BE2C (cell line): ENCODE results near the gene ANKS3.
"Not testable (repeated sequence)": the region's sequence is repeated elsewhere in the genome, so short reads cannot be mapped to it uniquely, and the experiment has no call there.

Experiments used
- DNase-seq: peaks from one replicate; pipeline ENCODE4 v3.0.0-alpha.2; 2020
- H3K27me3 ChIP-seq: fragments of 250-450 bp; sonication (Bioruptor Pico); 2 replicates; pipeline ENCODE4 v1.5.1; 2020; ENCODE audit warnings: mild to moderate bottlenecking
- H3K36me3 ChIP-seq: fragments of 250-450 bp; sonication (Bioruptor Pico); 2 replicates; pipeline ENCODE4 v1.5.1; 2020; ENCODE audit warnings: mild to moderate bottlenecking
- H3K4me1 ChIP-seq: fragments of 250-450 bp; sonication (Bioruptor Pico); 2 replicates; pipeline ENCODE4 v1.5.1; 2020
- H3K4me3 ChIP-seq: 2 replicates; pipeline ENCODE4 v1.5.1; 2011; ENCODE audit warnings: low read depth, low read length
- H3K9me3 ChIP-seq: fragments of 250-450 bp; sonication (Bioruptor Pico); 2 replicates; pipeline ENCODE4 v1.5.1; 2020
- TF ChIP-seq, protein P1 (sequence below): IDR thresholded peaks from 2 replicates; pipeline ENCODE4 v1.5.1; 2012; ENCODE audit warnings: mild to moderate bottlenecking, low read depth, low read length

The ANKS3 gene

DNA sequence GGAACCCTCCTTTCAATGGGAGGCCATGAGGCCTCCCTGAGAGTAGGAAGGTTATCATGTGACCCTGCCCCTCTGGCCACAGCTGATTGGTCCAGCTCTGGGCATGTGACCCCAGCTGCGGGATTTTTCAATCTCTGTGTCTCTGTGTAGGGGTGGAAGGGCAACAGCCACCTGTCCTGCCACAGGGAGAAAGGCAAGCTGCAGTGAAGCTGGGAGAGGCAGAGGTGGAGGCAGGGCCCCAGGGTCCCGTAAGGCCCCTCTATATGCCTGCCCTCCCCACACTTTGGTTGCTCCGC, 11.2 kb upstream of the ANKS3 start:
- Histone ChIP-seq H3K36me3 (no peaks in the 10 kb centered on the region), H3K27me3 (no peaks in the 10 kb centered on the region)
- no peak for DNase-seq

DNA sequence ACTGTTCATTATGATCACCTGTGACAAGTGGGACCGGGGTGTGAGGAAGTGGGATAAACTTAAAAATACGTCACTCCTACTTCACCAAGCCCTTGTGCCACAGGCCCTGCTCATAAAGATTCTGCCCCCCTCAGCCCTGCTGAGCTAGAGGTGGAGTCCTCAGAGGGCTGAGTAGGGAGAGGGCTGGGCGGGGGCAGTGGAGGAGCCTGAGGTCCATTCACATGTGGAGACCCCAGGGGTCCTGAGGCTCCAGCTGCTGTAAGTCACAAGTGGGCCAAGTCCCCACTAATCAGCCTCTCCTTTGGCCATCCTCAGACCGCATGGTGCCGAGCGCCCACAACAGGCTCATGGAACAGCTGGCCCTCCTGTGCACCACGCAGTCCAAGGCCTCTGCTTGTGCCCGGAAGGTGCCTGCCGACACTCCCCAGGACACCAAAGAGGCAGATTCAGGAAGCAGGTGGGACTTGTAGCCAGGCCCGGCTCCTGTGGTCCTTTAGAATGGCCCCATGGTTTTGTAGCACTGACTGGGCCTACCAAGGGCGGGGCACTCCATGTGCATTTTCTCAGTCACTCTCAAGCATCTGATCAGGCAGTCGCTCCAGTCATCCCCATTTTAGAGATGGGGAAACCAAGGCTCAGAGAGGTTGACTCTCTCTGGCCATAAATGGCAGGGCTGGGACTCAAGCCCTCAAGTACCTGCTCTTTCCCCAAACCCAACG, 10.6 kb upstream of the ANKS3 start:
- TF ChIP-seq, protein P1, sequence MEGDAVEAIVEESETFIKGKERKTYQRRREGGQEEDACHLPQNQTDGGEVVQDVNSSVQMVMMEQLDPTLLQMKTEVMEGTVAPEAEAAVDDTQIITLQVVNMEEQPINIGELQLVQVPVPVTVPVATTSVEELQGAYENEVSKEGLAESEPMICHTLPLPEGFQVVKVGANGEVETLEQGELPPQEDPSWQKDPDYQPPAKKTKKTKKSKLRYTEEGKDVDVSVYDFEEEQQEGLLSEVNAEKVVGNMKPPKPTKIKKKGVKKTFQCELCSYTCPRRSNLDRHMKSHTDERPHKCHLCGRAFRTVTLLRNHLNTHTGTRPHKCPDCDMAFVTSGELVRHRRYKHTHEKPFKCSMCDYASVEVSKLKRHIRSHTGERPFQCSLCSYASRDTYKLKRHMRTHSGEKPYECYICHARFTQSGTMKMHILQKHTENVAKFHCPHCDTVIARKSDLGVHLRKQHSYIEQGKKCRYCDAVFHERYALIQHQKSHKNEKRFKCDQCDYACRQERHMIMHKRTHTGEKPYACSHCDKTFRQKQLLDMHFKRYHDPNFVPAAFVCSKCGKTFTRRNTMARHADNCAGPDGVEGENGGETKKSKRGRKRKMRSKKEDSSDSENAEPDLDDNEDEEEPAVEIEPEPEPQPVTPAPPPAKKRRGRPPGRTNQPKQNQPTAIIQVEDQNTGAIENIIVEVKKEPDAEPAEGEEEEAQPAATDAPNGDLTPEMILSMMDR: no peak
- Histone ChIP-seq H3K36me3 (no peaks in the 10 kb centered on the region), H3K27me3 (no peaks in the 10 kb centered on the region), H3K4me1 (no peaks in the 10 kb centered on the region; the same call in 1 of the 2 replicates), H3K4me3 (no peak overlapping the region), H3K9me3 (no peaks in the 10 kb centered on the region)
- no peak for DNase-seq

More for the DNA sequence above, 11.2 kb upstream of the ANKS3 start:
- Histone ChIP-seq H3K4me1 (no peaks in the 10 kb centered on the region; the same call in 1 of the 2 replicates), H3K9me3 (no peaks in the 10 kb centered on the region), H3K4me3 (no peak overlapping the region)
- TF ChIP-seq, protein P1: no peak

DNA sequence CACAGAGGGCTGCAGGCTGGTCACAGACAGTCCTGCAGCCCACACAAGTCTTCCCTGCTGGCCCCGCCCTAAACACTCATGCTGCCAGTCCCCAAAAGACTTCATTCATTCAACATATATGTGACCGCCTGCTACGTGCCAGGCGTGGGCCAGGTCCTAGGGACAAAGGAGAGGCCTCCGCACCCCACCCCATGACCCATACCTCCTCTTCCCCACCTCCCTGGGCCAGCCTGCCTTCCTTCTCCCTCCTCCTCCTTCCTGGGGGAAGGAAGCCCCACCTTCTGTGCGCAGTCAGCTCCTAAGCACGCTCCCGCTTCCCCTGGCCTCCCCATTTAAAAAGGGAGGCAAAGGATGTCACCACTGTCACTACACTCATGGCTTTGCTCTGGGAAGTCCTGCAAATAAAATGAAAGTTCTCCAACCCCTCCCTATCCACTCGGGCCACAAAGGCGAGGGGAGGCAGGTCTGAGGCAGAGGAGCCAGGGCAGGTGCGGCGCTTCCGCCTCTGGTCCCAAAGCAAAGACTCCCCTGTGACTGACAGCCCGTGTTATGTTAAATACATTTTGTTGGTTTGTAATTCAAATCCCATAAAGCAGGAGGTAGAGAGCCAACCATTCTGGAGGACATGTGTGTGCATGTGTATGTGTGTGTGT, 9.3 kb upstream of the ANKS3 start:
- Histone ChIP-seq H3K27me3 (no peaks in the 10 kb centered on the region), H3K9me3 (no peaks in the 10 kb centered on the region), H3K36me3 (no peaks in the 10 kb centered on the region), H3K4me3 (no peak overlapping the region), H3K4me1 (no peaks in the 10 kb centered on the region; the same call in 1 of the 2 replicates)
- TF ChIP-seq, protein P1: no peak
- DNase-seq: no peak

DNA sequence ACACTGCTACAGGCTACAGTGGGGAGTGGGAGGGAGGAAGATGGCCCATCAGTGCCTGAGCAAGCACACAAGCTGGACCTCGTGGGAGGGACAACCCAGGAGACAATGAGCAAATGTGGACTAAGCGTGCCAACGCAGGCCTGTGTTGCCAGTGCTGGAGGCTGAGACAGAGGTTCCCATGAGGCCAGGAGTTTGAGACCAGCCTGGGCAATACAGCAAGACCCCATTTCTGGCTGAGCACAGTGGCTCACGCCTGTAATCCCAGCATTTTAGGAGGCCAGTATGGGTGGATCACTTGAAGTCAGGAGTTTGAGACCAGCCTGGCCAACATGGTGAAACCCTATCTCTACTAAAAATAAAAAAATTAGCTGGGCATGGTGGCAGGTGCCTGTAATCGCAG, 4.3 kb upstream of the ANKS3 start:
- H3K27me3 ChIP-seq: not testable (repeated sequence)

DNA sequence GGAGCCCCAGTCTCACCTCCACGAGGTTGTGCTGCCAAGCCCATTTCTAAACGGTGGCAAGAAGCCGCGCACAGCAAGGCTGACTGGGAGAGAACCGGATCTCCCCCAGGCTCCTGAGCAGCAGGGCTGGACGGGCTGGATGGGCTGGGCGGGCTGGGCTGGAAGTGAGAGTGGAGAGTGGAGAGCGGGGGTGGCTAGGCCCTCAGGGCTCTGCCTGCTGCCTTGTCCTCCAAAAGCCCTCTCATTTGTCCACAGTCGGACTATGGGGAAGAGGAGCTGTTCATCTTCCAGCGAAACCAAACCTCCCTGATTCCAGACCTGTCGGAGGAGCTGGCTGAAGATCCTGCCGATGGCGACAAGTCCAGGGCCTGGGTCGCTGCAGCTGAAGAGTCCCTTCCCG, 3.5 kb upstream of the ANKS3 start:
- H3K27me3 ChIP-seq: no peaks in the 10 kb centered on the region
- no peaks in the 10 kb centered on the region for H3K4me1 ChIP-seq
- H3K36me3 ChIP-seq: no peaks in the 10 kb centered on the region
- DNase-seq: no peak
- H3K4me3 ChIP-seq: no peak overlapping the region
- TF ChIP-seq, protein P1: no peak
- no peaks in the 10 kb centered on the region for H3K9me3 ChIP-seq

More for the DNA sequence above, 4.3 kb upstream of the ANKS3 start:
- H3K9me3 ChIP-seq, H3K4me3 ChIP-seq, H3K36me3 ChIP-seq, DNase-seq, H3K4me1 ChIP-seq: not testable (repeated sequence)

DNA sequence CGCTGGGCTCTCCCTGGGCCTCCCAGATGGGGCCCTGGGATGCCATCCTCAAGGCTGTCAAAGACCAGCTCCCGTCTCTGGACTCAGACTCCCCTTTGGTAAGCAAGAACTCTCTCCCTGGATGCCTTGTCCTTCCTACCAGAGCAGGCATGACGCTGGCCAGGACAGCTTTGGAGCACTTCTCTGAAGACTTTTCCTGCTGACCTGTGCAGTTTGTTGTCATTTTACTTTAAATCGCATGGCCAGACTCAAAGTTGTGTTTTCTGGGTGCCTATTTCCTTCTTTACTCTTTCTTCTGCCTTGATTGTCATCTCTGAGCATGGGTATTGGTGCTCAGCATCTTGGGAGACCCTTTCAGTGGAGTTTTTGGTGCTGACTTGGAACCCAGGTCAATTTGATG, 2.5 kb upstream of the ANKS3 start:
- TF ChIP-seq, protein P1: no peak
- no peaks in the 10 kb centered on the region for H3K27me3 ChIP-seq
- no peaks in the 10 kb centered on the region for H3K9me3 ChIP-seq
- no peaks in the 10 kb centered on the region for H3K36me3 ChIP-seq
- no peak overlapping the region for H3K4me3 ChIP-seq
- DNase-seq: no peak
- H3K4me1 ChIP-seq: no peaks in the 10 kb centered on the region
